Effector CD4-positive, alpha-beta T cell (primary cell): Measurements from ENCODE around the gene IQGAP1.

Source experiments
- DNase-seq: peaks from one replicate; pipeline ENCODE4 v3.0.0-alpha.2; 2020

IQGAP1 gene

DNA sequence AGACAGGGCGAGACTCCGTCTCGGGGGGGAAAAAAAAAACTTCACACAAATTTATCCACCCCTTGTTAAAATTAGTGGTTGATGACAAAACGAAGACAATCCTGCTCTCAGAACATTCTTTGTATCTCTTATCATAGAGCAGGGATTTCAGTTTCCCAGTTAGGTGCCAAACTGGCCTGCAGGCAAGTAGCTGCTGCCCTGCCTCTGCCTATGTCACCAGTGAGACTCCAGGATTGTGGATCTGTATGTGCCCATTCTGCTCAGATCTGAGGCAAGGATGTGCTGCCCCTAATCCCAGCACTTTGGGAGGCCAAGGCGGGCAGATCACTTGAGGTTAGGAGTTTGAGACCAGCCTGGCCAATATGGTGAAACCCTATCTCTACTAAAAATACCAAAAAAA lies 54.4 kb downstream of the IQGAP1 start:
- no peak for DNase-seq

DNA sequence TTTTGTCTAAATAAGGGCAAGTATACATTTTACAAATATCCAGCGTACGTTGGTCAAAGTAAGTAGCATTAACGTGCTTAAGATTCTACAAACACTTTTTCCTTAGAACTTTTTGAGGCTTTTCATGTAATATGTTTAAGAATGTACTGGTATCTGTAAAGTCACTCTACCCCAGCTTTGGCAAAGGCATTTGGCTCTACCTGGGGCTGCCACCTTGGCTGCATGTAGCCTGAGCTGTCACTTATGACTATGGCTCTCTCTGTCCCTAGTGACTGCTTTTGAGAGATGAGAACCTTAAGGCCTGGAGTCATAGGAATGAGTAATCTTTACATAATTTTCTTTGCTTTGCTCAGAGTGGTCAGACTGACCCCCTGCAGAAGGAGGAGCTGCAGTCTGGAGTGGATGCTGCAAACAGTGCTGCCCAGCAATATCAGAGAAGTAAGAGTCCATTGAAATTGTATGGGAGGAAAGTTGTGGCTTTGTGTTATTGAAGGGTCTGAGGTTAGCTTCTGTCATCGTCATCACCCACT lies 61.2 kb downstream of the IQGAP1 start:
- no peak for DNase-seq

DNA sequence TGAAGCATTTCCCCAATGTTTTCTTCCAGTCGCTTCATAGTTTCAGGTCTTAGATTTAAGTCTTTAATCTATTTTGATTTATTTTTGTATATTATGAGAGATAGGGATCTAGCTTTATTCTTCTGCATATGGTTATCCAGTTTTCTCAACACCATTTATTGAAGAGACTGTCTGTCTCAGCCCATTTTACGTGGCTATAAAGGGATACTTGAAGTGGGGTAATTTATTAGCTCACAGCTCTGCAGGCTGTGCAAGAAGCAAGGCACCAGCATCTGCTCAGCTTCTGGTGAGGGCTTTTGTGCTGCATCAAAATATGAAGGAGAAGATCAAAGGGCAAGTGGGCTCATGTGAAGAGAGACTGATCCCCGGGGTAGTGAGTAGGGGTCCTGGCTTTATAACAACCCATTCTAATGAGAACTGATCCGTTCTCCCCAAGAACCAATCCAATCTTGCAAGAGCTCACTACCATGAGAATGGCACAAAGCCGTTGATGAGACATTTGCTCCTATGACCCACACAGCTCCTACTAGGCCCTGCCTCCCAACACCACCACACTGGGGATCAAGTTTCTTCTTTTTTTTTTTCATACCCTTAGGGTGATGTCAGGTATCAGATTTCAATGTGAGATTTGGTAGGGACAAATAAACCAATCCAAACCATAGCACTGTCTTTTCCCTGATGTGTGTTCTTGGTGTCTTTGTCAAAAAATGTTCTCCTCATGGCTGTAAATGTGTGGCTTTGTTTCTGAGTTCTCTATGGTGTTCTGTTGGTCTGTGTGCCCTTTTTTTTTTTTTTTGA lies 63.2 kb downstream of the IQGAP1 start:
- no peak for DNase-seq

DNA sequence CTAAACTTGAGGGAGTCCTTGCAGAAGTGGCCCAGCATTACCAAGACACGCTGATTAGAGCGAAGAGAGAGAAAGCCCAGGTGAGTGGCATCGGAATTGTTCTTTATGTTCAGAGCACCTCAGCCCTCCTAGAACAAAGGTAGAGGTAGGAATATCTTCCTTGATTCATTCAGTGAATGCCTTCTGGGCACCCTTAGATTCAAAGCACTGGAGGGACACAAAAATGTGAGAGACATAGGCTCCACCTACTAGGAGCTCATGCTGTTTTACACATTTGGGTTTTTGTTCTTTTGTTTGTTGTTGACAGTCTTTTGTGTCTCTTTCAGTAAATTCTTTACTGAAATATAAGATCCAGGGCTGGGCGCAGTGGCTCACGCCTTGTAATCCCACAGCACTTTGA lies 68.2 kb downstream of the IQGAP1 start:
- DNase-seq = no peak

DNA sequence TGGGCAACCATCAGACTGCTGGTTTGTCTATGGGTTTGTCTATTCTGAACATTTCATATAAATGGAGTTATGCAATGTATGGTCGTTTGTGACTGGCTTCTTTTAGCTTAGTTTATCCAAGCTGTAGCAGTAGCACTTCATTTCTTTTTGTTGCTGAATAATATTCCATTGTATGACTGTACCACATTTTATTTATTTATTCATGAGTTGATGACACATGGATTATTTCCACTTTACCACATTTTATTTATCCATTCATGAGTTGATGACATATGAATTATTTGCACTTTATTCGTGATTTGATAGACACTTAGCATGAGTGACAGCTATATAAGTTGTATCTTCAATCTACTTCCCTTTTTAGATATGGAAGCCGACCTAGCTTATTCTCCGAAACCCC lies 70.0 kb downstream of the IQGAP1 start:
- no peak for DNase-seq

DNA sequence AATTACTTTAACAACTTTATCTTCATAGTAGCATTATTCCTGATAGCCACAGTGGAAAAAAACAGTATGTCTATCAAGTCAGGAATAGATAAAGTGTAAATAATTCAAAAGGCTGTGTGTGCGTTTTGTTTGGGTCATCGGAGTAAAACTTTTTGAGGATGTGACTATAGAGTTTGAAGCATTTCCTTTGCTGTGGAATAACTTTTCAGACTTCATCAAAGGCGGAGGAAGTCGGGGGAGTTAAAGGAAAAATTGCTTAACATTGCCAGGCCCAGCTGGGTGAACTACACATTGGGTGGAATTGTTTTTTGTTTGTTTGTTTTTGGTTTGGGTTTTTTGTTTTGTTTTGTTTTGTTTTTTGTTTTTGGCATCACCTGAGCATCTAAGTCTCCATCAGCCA lies 71.3 kb downstream of the IQGAP1 start:
- DNase-seq = no peak

DNA sequence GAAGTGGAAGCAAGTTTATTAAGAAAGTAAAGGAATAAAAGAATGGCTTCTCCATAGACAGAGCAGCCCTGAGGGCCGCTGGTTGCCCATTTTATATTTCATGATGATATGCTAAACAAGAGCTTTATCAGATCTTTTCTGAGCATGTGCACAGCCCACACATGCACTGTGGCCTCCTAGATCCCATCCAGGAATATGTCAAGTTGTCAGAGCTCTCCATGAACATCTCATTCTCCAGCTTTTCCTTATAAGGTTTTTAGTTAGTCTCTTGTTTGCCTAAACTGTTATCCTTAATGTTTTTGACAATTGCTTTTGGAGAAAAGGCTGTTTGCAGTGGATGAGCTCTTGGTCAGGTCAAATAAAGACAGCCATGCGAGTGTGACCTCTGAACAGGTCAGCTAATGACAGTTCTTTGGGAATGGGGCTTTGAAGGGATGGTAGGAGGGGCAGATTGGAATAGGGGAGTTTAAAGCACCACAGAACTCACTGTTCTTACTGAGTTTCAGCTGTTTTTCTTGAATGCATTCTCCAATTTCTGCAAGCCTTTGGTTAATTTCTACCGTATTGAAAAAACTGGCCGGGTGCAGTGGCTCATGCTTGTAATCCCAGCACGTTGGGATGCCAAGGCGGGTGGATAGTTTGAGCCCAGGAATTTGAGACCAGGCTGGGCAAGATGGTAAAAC lies 72.2 kb downstream of the IQGAP1 start:
- no peak for DNase-seq

DNA sequence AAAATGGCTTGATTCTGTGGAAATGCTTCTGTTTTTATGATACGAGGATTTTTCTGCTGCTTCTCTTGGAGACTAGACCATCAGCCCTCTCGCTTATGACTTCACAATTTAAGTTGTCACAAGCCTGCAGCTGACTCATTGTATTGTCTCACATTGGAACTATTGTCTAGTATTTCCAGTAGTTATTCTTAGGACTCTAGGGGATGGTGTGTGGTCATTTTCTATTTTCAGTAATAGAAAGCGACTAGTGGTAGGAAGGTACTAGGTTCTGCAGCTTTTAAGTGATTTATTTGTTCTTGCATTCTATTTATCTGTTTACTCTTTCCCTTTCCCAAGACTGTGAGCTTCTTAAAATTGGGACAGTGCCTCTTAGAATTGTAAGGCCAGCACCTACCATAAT lies 75.3 kb downstream of the IQGAP1 start:
- no peak for DNase-seq

DNA sequence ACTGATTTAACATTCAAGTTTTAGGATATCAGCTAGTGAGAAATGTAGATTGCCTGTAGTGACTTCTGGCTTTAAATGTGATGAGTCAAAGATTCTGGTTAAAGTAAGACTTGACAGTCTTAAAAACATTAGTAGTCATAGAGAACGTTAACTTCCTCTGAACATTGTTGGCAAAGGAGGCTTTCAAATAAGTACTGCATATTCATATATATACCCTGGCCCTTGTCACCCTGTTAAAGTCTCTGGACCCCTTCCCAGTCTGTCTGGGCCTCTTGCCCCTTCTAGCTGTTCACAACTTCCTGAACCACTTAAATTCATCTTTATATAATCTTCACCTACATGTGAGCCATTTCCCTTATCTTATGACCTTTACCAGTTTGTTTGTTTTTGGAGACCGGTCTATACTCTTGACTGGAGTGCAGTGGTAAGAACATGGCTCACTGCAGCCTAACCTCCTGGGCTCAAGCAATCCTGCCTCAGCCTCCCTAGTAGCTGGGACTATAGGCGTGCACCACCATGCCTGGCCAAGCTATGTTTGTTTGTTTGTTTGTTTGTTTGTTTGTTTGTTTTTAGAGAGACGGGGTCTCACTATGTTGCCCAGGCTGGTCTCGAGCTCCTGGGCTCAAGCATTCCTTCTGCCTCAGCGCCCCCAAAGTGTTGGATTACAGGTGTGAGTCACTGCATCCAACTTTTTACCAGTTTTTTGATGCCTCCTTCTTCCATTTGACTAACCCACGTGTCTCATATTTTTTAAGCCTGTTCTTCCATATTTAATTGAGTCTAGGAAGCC lies 77.3 kb downstream of the IQGAP1 start:
- no peak for DNase-seq

DNA sequence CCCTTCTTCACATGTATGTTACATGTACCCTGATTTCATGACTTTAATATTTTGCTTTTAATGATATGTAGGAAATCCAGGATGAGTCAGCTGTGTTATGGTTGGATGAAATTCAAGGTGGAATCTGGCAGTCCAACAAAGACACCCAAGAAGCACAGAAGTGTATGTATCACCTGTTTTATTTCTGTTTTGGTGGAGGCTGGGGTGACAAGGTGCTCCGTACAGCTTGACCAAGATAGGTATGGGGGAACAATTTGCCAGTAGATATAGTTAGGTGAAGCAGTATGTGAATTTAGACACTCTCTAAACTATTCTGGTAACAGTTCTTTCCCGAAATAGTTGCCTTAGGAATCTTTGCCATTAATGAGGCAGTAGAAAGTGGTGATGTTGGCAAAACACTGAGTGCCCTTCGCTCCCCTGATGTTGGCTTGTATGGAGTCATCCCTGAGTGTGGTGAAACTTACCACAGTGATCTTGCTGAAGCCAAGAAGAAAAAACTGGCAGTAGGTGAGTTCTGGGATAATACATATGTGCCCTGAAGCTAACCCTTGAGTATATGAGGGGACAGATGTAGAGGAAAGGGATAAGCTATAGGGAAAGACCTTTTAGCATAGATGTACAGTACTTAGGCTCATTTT lies 78.0 kb downstream of the IQGAP1 start:
- no peak for DNase-seq

DNA sequence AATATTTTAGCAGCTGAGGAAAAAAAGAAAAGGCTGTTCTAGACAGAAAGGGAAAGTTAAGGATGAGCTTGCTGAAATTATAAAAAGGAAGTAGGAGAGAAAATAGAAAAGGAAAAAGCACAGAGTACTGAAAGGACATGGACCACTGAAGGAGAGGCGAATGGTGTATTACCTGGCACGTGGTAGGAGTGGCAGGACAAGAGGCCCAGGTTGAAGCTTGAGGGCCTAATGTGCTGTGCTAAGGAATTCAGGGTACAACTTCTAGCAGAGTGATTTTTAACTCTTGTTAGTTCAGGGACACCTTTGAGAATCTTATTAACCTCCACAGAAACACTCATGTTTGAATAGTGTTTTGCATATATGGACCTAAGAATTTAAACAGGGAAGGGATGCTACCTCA lies 81.7 kb downstream of the IQGAP1 start:
- DNase-seq = no peak

DNA sequence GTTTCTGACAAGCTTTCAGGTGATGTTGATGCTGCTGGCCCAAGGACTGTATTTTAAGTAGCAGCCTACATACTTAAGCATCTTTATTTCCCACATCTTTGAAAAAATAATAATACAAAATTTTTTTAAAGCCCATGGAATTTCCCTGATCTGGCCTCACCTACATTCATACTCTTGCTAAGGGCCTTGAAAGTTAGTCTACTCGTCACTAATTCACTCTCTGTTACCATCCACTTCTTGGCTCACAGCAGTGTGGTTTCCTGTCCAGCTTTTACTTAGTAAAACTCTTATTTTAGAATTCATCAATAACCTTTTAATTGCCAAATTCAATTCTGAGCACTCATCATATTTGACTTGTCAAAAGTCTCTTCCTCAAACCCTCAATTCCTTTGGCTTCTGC lies 82.4 kb downstream of the IQGAP1 start:
- DNase-seq = no peak

DNA sequence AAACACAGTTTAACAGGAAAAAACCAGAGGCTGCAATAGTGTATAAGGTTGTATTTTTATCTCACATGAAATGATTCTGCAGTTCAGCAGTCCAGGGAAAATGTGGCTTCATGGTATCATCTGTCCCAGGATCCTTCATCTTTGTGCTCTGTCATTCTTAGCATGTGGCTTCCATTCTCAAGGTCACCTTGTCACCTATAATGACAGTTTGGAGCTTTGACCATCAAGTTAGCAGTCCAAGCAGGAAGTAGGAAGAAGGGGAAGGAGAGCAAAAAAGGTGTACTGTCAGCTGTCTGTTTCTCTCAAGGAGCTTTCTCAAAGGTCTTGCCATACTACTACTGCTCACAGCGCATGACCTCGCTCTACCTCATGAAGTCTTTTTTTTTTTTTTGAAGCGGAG lies 83.1 kb downstream of the IQGAP1 start:
- DNase-seq = no peak

DNA sequence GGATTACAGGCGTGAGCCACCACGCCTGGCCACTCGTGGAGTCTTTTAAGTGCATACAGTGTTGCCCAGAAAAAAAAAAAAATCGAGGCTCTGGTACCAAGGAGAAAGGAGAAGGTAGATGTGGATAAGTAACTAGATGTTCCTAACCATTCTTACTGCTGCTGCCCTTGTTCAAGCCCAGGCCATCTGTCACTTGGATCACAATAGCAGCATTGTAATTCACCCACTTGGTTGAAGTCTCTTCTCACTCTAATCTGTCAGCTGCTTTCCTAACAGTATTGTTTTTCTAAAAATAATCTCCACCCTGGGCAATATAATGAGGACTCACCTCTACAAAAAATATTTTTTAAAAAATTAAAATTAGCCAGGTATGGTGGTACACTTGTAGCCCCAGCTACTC lies 83.7 kb downstream of the IQGAP1 start:
- no peak for DNase-seq

DNA sequence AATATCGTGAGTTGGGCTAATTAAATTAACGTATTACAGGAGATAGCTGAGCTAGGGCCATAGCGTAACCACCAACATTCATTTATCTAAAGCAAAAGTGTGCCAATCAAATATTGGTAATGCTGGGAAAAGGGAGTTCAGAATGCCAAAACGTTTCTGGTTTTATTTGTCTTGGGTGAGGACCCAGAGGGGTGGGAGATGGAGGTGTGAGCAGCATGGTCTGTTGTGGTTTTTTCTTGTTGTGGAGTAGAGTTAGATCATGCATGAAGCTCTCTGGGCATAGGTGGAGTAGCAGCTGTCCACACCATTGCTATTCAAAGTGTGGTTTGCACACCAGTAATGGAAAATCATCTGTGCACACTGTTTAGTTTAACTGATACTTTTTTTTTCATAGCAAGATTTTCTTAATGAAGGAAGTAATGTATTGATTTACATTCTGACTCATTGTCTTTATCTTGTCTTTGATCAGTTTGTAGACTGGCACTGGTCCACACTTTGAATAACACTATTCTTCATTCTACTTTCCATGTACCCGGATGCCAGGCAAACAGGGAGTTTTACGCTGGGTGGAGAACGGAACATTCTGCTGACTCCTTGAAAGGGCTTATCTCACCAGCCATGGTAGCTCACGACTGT lies 90.9 kb downstream of the IQGAP1 start:
- no peak for DNase-seq

DNA sequence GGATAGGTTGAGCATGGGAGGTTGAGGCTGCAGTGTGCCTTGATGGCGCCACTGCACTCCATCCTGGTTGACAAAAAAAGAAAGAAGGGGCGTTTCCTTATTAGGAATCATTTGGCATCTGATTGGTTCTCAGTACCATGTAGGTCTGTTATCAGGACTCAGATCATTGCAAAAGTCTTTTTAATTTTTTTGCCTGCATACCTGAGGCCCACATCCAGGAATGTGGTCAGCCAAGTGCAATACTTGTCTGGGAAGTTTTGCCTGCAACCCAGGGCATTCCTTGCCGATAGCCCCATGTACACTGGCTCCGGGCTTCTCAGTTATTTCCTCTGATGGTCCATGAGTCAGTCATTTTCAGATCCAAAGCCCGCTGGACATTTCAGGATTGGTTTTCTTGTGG lies 91.6 kb downstream of the IQGAP1 start:
- no peak for DNase-seq

DNA sequence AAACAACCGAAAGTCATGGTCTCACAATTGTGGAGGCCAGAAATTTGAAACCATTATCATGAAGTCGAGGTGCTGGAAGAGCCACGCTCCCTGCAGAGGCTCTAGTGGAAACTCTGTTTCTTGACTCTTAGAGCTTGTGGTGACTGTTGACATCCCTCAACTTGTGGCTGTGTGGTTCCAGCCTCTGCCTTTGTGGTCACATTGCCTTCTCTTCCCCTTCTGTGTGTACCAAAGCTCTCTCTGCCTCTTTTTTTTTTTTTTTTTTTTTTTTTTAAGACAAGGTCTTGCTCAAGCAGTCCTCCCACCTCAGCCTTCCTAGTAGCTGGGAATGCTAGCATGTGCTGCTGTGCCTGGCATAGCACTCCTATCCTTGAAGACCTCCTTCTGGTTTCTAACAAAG lies 93.0 kb downstream of the IQGAP1 start:
- DNase-seq = no peak

DNA sequence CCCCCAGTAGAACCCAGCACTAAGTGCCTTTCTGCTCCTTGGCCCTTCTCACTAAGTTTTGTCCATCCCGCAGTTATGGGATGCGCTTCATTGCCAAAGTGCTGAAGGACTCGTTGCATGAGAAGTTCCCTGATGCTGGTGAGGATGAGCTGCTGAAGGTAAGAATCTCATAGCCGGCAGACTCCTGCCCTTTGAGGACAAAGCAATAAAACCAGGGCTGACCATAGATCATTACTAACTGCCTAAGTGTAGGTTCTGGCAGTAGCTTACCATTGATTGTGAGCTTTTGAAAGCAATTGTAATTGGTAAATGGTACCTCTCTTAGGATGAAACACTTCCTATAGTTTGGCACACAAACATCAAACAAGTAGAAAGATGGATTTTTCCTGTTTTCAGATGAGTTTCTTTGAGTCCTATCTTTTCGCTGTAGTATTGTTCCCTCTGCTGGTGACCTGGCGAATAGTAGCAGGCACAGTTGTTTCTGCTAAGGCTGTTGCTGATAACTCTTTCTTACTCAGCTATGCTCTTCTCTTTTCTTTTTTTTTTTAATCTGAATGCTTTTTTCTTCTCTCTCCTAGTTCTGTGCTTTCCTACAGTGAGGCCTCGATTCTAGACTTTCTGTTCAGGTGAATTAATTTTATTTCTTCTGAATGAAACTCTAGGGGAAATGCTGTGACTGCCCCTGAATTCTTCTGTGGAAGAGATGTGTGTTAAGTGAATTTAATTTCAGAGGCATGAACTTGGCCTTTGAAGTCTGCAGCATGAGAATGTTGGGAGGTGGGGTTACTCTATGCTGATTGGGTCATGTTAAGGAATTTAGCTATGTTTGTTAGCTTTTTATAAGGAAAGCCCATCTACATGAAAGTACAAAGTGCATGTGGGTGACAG lies 94.3 kb downstream of the IQGAP1 start:
- peak; percentile 31 for DNase-seq

DNA sequence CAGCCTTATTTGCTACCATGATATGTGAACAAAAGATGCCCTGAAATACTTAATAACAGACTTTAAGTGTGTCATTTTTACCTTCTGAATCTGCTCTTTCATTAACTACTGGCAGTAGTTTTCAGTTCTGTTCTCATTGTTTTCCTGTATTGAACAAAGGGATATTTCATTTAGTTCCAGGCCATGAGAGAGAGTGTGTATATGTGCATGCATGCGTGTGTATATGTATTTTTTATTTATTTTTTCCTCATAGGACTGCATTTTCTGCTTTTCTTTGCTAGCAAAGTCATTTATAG lies 94.9 kb downstream of the IQGAP1 start:
- DNase-seq = no peak

DNA sequence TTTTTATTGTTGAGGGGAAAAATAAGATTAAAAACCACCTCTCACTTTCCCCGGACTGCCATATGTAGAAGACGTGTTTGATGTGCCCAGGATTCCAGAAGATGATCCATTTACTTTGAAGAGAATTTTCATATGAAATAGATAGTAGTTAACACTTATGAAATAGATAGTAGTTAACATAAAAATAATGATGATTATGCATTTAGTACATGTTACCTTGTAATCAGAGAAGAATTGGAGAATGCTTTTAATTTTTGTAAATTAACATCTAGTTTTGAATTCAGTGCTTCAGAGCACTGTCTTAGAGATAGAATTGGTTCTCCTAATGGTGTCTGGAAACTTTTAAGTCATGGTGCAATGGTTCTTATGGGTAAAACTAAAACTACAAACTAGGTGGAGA lies 95.6 kb downstream of the IQGAP1 start:
- DNase-seq = no peak

DNA sequence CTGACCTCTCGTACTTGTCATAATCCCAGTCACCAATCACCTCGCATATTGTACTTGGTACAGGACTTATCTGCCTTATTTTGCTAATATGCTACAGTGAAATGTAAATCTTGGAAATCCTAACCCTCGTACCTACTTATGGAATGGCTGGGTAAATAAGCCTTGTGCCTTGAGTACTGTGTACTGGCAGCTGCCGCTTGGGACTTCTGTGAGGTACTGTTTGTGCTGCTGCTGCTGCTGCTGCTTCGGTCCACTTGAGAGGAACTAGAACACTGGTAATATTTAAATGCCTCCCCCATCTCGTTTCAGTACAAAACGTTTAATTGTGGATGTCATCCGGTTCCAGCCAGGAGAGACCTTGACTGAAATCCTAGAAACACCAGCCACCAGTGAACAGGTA lies 99.1 kb downstream of the IQGAP1 start:
- no peak for DNase-seq

DNA sequence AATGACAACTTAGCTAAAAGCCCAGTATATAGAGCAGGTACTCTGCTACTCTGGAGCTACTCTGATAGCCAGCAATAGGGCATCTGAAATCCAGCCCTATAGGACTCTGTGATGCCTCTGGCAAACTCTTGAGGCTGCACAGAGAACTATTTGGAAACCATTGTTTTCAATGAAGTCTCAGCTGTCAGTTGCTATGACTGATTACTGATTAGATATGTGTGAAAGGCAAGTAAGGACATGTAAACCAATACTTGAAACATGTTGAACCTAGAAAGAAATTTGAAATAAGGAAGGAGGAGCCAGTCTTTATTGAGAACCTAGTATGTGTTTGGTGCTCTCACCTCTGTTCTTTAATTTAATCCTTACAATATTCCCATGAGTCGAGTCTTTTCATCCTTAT lies 101.5 kb downstream of the IQGAP1 start:
- no peak for DNase-seq
